ENCODE results near the gene ABTB2.
A peak's percentile ranks its signal among the peaks of the same experiment; 100 is the strongest.

ABTB2 gene

GRCh38 chr11:34160791-34161190 is 197.0 kb downstream of the ABTB2 start:
- H3K4me3 ChIP-seq (replicated peaks in 1 of 2; ENCODE audit: low read depth in 2 of 2, low read length in 2 of 2): no peak overlapping the region
- DNase-seq (ENCODE audit: low read depth in 2 of 2): no peak
- TF ChIP-seq CTCF (IDR thresholded peaks at IDR 0.05; ENCODE audit: low read depth, low read length): no peak

- no peak overlapping the region for H3K4me3 ChIP-seq (replicated peaks in 1 of 2; ENCODE audit: low read depth in 2 of 2, low read length in 2 of 2)
- TF ChIP-seq CTCF (IDR thresholded peaks at IDR 0.05; ENCODE audit: low read depth, low read length): no peak
- DNase-seq (ENCODE audit: low read depth in 2 of 2): peak in 1 of 2 donors; percentile 61
Observed at GRCh38 chr11:34160049-34160721, 197.6 kb downstream of the ABTB2 start.

DNA sequence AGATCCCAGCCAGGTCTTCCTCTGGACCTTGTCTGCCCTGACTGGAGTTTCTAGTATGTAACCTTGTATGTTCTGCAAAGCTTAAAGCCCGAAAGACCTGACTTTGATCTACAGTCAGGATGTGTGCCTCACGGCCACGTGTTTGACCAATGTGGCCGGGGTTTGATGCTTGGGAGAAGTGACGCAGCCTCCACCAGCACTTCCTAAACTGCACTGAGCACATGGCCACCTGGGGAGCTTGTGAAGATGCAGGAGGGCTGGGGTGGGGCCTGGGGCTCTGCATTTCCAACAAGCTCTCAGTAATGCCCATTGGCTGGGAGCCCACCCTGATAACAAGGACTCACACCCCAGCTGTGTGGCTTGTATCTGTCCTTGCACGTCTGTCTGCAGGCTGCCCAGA is 199.1 kb downstream of the ABTB2 start:
- TF ChIP-seq CTCF (IDR thresholded peaks at IDR 0.05; ENCODE audit: low read depth, low read length): no peak
- H3K4me3 ChIP-seq (replicated peaks in 1 of 2; ENCODE audit: low read depth in 2 of 2, low read length in 2 of 2): no peak overlapping the region
- DNase-seq (ENCODE audit: low read depth in 2 of 2): no peak

DNA sequence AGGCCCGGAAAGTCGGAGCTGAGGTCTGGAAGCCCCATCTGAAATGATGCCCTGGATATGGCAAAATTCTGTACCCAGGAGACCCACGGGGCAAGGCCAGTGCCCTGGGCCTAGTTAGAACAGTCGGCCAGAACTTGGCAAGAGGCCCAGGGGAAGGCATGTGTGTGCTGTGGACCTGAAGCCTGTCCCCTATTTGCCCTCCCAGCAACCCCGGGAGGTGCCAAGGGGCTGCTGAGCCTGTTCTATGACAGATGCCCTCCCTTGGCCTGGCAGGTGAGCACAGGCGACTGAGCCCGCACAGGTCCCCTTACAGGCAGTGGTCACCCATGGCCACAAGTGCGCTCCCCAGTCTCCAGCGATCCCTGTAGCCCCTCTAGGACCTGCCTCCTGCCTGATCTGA is 200.6 kb downstream of the ABTB2 start:
- DNase-seq (ENCODE audit: low read depth in 2 of 2): no peak
- no peak overlapping the region for H3K4me3 ChIP-seq (replicated peaks in 1 of 2; ENCODE audit: low read depth in 2 of 2, low read length in 2 of 2)
- TF ChIP-seq CTCF (IDR thresholded peaks at IDR 0.05; ENCODE audit: low read depth, low read length): no peak

- no peak for TF ChIP-seq CTCF (IDR thresholded peaks at IDR 0.05; ENCODE audit: low read depth, low read length)
- no peak overlapping the region for H3K4me3 ChIP-seq (replicated peaks in 1 of 2; ENCODE audit: low read depth in 2 of 2, low read length in 2 of 2)
- no peak for DNase-seq (ENCODE audit: low read depth in 2 of 2)
Observed at GRCh38 chr11:34155757-34156062, 202.1 kb downstream of the ABTB2 start.

GRCh38 chr11:34155057-34155756 is 202.6 kb downstream of the ABTB2 start:
- no peak for DNase-seq (ENCODE audit: low read depth in 2 of 2)
- no peak overlapping the region for H3K4me3 ChIP-seq (replicated peaks in 1 of 2; ENCODE audit: low read depth in 2 of 2, low read length in 2 of 2)
- TF ChIP-seq CTCF (IDR thresholded peaks at IDR 0.05; ENCODE audit: low read depth, low read length): no peak
